Adrenal gland (tissue), 5 donors: ENCODE data around the gene SREK1IP1.

Experiments
- CTCF ChIP-seq, 6 experiments: fragments of 450-650 bp in 4 of 6; fragments of 200-600 bp in 2 of 6; sonication (generic) in 1 of 6; IDR thresholded peaks; 1 replicate in 5 of 6; 2 replicates in 1 of 6; pipeline versions ENCODE4 v1.5.1 to v1.8.0; 2016 to 2021; ENCODE audit warnings: antibody characterized with exemption in 6 of 6, mild to moderate bottlenecking in 2 of 6, moderate library complexity in 1 of 6
- POLR2A ChIP-seq, 2 donors: fragments of 450-650 bp; IDR thresholded peaks; one replicate each; pipeline ENCODE4 v1.6.1; 2017; ENCODE audit warnings: antibody characterized with exemption in 2 of 2, mild to moderate bottlenecking in 2 of 2, moderate library complexity in 1 of 2
- donor health status: DM: no; HTN: no; CAD: no.

DNA sequence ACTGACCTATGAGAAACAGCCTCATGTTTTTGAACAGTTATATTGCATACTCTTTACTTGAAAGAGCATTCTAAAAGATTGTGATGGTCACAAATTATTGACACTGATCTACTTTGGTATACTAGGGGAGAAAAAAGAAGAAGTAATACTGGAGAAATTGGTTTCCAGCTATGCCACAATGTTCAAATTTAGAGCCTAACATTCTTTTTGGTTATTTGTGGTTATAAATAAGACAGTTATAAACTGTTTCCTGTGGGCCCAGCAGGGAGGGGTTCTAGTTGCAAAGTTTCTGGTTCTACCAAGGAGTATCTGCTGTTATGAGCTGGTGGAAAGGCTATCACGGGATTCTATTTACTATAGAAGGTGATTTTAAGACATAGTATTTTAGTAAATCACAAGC lies 5.0 kb upstream of the SREK1IP1 start:
- no peak for TF ChIP-seq CTCF (IDR thresholded peaks at IDR 0.05)
- TF ChIP-seq POLR2A (IDR thresholded peaks at IDR 0.05), result no peak
